CD4-positive, alpha-beta T cell treated with Interleukin-21 for 1 hour (primary cell): ENCODE measurements around the gene FHOD1.
A peak's percentile ranks its signal among the peaks of the same experiment; 100 is the strongest.

Source experiments
- DNase-seq: peaks from one replicate; pipeline ENCODE4 v3.0.0-alpha.2; 2020

Gene FHOD1

GRCh38 chr16:67247192-67248072 lies at the start of gene FHOD1:
FHOD1 (minus strand) TSS chr16:67247481; CDS start chr16:67247410, 71 bp downstream.
- DNase-seq, result peak; percentile 96

GRCh38 chr16:67296420-67296819 lies 49.1 kb upstream of the FHOD1 start:
- no peak for DNase-seq

- DNase-seq, result no peak
Observed at GRCh38 chr16:67294938-67295361, 47.7 kb upstream of the FHOD1 start.

- no peak for DNase-seq
Observed at GRCh38 chr16:67294171-67294757, 47.0 kb upstream of the FHOD1 start.

GRCh38 chr16:67291461-67291860 lies 44.2 kb upstream of the FHOD1 start:
- no peak for DNase-seq

- DNase-seq, result no peak
Observed at GRCh38 chr16:67287960-67288359, 40.7 kb upstream of the FHOD1 start.

- DNase-seq, result no peak
Observed at GRCh38 chr16:67286441-67287235, 39.4 kb upstream of the FHOD1 start.

- DNase-seq, result no peak
Observed at GRCh38 chr16:67284699-67285646, 37.7 kb upstream of the FHOD1 start.

- DNase-seq, result no peak
Observed at GRCh38 chr16:67283826-67284555, 36.7 kb upstream of the FHOD1 start.

- DNase-seq, result no peak
Observed at GRCh38 chr16:67283039-67283825, 36.0 kb upstream of the FHOD1 start.

GRCh38 chr16:67282447-67282805 lies 35.1 kb upstream of the FHOD1 start:
- DNase-seq, result no peak

- no peak for DNase-seq
Observed at GRCh38 chr16:67281536-67282446, 34.5 kb upstream of the FHOD1 start.

- no peak for DNase-seq
Observed at GRCh38 chr16:67280090-67281015, 33.1 kb upstream of the FHOD1 start.

- peak; percentile 88 for DNase-seq
Observed at GRCh38 chr16:67279296-67280089, 32.2 kb upstream of the FHOD1 start, which contains the start of gene PLEKHG4. PLEKHG4 (plus strand) TSS chr16:67279532; CDS start chr16:67280045, 513 bp downstream.

- peak; percentile 46 for DNase-seq
Observed at GRCh38 chr16:67278773-67279295, 31.6 kb upstream of the FHOD1 start.

- no peak for DNase-seq
Observed at GRCh38 chr16:67277999-67278772, 30.9 kb upstream of the FHOD1 start.
